Measurements from ENCODE around the gene PTGFR. TPM values are rescaled to one million over a fixed set of nuclear protein-coding genes. Genes with fewer than 3 reads are reported as not detected.

The PTGFR gene
- total RNA-seq, 4 donors from 2014 or later, result 13.8 to 64.0 (median 23.2) TPM

DNA sequence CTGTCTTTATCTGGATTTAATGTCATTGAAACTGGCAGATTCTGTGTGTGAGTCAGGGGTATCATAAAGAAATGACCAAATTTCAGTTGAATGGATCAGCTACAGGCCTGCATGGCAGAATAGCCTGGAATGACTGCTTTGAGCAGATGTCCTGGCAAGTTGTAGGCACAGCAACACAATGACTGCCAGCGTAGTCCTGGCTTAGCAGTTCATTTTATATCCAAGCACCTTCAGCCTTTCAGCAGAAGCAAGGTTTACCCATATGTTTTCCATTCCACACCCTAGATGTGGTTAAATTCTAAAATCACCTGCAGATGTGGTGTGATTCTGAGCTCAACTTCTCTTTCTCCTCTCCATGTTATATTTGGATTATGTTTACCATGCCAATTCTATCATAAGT lies 22.3 kb upstream of the PTGFR start:
- no peaks in the 10 kb centered on the region for H3K27me3 ChIP-seq
- no peak for DNase-seq
- H3K4me3 ChIP-seq, result no peak overlapping the region
- no peaks in the 10 kb centered on the region for H3K9me3 ChIP-seq
- no peaks in the 10 kb centered on the region for H3K4me1 ChIP-seq
- no peak overlapping the region for H3K27ac ChIP-seq
- H3K36me3 ChIP-seq, result no peaks in the 10 kb centered on the region
- intact Hi-C loops (cut with DNase I; ENCODE audit: low total_unique reads), result no loop called here
- TF ChIP-seq POLR2A (IDR thresholded peaks at IDR 0.05) (no peak), CTCF (IDR thresholded peaks at IDR 0.05) (no peak)

DNA sequence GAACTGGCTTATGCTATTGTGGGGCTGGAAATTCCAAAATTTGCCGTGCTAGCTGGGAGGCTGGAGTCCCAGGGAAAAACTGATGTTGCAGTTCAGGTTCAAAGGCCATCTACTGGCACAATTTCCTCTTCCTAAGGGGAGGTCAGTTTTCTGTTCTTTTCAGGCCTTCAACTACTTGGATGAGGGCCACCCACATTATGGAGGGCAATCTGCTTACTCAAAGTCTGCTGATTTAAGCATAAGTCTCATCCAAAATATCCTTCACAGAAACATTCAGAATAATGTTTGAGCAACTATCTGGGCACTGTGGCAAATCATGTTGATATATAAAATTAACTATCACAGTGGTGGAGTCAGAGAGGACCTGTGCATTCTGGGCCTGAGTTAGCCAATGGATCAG lies 21.2 kb upstream of the PTGFR start:
- H3K4me3 ChIP-seq, result no peak overlapping the region
- no peaks in the 10 kb centered on the region for H3K4me1 ChIP-seq
- no peak for DNase-seq
- intact Hi-C loops (cut with DNase I; ENCODE audit: low total_unique reads), result no loop called here
- no peak for TF ChIP-seq POLR2A (IDR thresholded peaks at IDR 0.05)
- no peak for TF ChIP-seq CTCF (IDR thresholded peaks at IDR 0.05)
- no peaks in the 10 kb centered on the region for H3K27me3 ChIP-seq
- no peaks in the 10 kb centered on the region for H3K9me3 ChIP-seq
- H3K36me3 ChIP-seq, result no peaks in the 10 kb centered on the region
- peak overlapping the region; percentile 27 to 30 for H3K27ac ChIP-seq

GRCh38 chr1:78471890-78472620 lies 18.7 kb upstream of the PTGFR start:
- Histone ChIP-seq H3K27me3 (no peaks in the 10 kb centered on the region), H3K9me3 (no peaks in the 10 kb centered on the region), H3K36me3 (no peaks in the 10 kb centered on the region), H3K27ac (no peak overlapping the region), H3K4me3 (no peak overlapping the region), H3K4me1 (no peaks in the 10 kb centered on the region)
- no peak for TF ChIP-seq CTCF (IDR thresholded peaks at IDR 0.05)
- TF ChIP-seq POLR2A (IDR thresholded peaks at IDR 0.05), result no peak
- intact Hi-C loops (cut with DNase I; ENCODE audit: low total_unique reads), result no loop called here
- no peak for DNase-seq

GRCh38 chr1:78472851-78473496 lies 17.8 kb upstream of the PTGFR start:
- intact Hi-C loops (cut with DNase I; ENCODE audit: low total_unique reads), result no loop called here
- Histone ChIP-seq H3K27me3 (no peaks in the 10 kb centered on the region), H3K36me3 (no peaks in the 10 kb centered on the region), H3K9me3 (no peaks in the 10 kb centered on the region), H3K4me1 (no peaks in the 10 kb centered on the region), H3K4me3 (no peak overlapping the region), H3K27ac (no peak overlapping the region)
- TF ChIP-seq POLR2A (IDR thresholded peaks at IDR 0.05) (no peak), CTCF (IDR thresholded peaks at IDR 0.05) (no peak)
- no peak for DNase-seq

- H3K4me1 ChIP-seq, result no peaks in the 10 kb centered on the region
- no peaks in the 10 kb centered on the region for H3K27me3 ChIP-seq
- intact Hi-C loops (cut with DNase I; ENCODE audit: low total_unique reads), result no loop called here
- DNase-seq, result no peak
- H3K9me3 ChIP-seq, result no peaks in the 10 kb centered on the region
- H3K4me3 ChIP-seq, result no peak overlapping the region
- no peak overlapping the region for H3K27ac ChIP-seq
- H3K36me3 ChIP-seq, result no peaks in the 10 kb centered on the region
- TF ChIP-seq CTCF (IDR thresholded peaks at IDR 0.05) (no peak), POLR2A (IDR thresholded peaks at IDR 0.05) (no peak)
Observed at GRCh38 chr1:78474092-78474491, 16.7 kb upstream of the PTGFR start.

Measured in uterus (tissue), 4 donors.